ENCODE measurements around the gene PDK1. TPM values are rescaled to one million over a fixed set of nuclear protein-coding genes. Genes with fewer than 3 reads are reported as not detected.

PDK1 gene
- total RNA-seq (100 to 1,000 TPM in 1 of 10 donors, 10 to 100 TPM in 9; 34.8 to 106 (median 54.3) TPM), polyA plus RNA-seq (1 to 10 TPM; 4.2 to 9.8 TPM)
- long read RNA-seq, donor 1, full-length matches to known transcripts, result 11 of 23 reads
- long read RNA-seq, donor 1, partial matches to known transcripts, result 6 of 23 reads
- long read RNA-seq, donor 1, other reads (novel, unspliced or antisense), result 6 of 23 reads
- long read RNA-seq, donor 2, full-length matches to known transcripts, result 16 of 28 reads
- long read RNA-seq, donor 2, partial matches to known transcripts, result 5 of 28 reads
- long read RNA-seq, donor 2, other reads (novel, unspliced or antisense), result 7 of 28 reads
- long read RNA-seq, donor 3, full-length matches to known transcripts, result 44 of 78 reads
- long read RNA-seq, donor 3, partial matches to known transcripts, result 22 of 78 reads
- long read RNA-seq, donor 3, other reads (novel, unspliced or antisense), result 12 of 78 reads

GRCh38 chr2:172555522-172556283 is at the start of gene PDK1:
Gene PDK1 (plus strand): TSS chr2:172556090. CDS start chr2:172556151, 61 bp downstream.
- H3K27me3 ChIP-seq, result no peaks in the 10 kb centered on the region
- intact Hi-C loops (cut with DNase I), result no loop called here
- peak within 1 kb of the TSS; percentile 82 to 92 (median 90) for H3K4me3 ChIP-seq
- H3K27ac ChIP-seq, result peak within 1 kb of the TSS; percentile 80 to 98 (median 94)
- TF ChIP-seq CTCF (IDR thresholded peaks at IDR 0.05), result no peak
- DNase-seq, result peak; percentile 85 to 91
- ATAC-seq, result peak; percentile 96 to 98 (median 98)
- H3K36me3 ChIP-seq, result peaks cover 0 to 24% (median 0%) of the 10 kb centered on the region in 9 donors
- H3K9me3 ChIP-seq, result no peaks in the 10 kb centered on the region
- peaks cover 0 to 46% (median 22%) of the 10 kb centered on the region in 9 donors for H3K4me1 ChIP-seq
- 0% methylated on average over 85 to 88 of the region's 88 CpGs for WGBS, 2 donors

GRCh38 chr2:172507199-172507598 is 48.7 kb upstream of the PDK1 start:
- no peak for TF ChIP-seq CTCF (IDR thresholded peaks at IDR 0.05)
- WGBS, 2 donors, result 95 to 96% methylated on average over 4 of the region's 4 CpGs
- ATAC-seq (no peak), DNase-seq (no peak)
- Histone ChIP-seq H3K27ac (no peak overlapping the region), H3K36me3 (peaks cover 0 to 63% (median 7%) of the 10 kb centered on the region in 9 donors), H3K27me3 (no peaks in the 10 kb centered on the region), H3K4me3 (no peak overlapping the region), H3K4me1 (no peaks in the 10 kb centered on the region), H3K9me3 (peaks cover 0 to 21% (median 10%) of the 10 kb centered on the region in 11 donors)
- intact Hi-C loops (cut with DNase I), result no loop called here

GRCh38 chr2:172510088-172510487 is 45.8 kb upstream of the PDK1 start:
- Histone ChIP-seq H3K36me3 (peaks cover 0 to 35% (median 0%) of the 10 kb centered on the region in 9 donors), H3K4me3 (no peak overlapping the region), H3K9me3 (peaks cover 0 to 43% (median 21%) of the 10 kb centered on the region in 11 donors), H3K27me3 (no peaks in the 10 kb centered on the region), H3K4me1 (no peaks in the 10 kb centered on the region), H3K27ac (no peak overlapping the region)
- intact Hi-C loops (cut with DNase I), result no loop called here
- WGBS, 2 donors, result 85 to 89% methylated on average over 6 of the region's 6 CpGs
- no peak for TF ChIP-seq CTCF (IDR thresholded peaks at IDR 0.05)
- DNase-seq (no peak), ATAC-seq (no peak)

GRCh38 chr2:172510548-172510947 is 45.3 kb upstream of the PDK1 start:
- DNase-seq (no peak), ATAC-seq (no peak)
- Histone ChIP-seq H3K27ac (no peak overlapping the region), H3K36me3 (peaks cover 0 to 31% (median 0%) of the 10 kb centered on the region in 9 donors), H3K4me3 (no peak overlapping the region), H3K27me3 (no peaks in the 10 kb centered on the region), H3K4me1 (no peaks in the 10 kb centered on the region), H3K9me3 (peaks cover 0 to 46% (median 21%) of the 10 kb centered on the region in 11 donors)
- no peak for TF ChIP-seq CTCF (IDR thresholded peaks at IDR 0.05)
- intact Hi-C loops (cut with DNase I), result no loop called here
- 92 to 96% methylated on average over 5 of the region's 5 CpGs for WGBS, 2 donors

All from heart right ventricle (tissue), 16 donors.